GM20431 (cell line): Measurements from ENCODE around the gene AQP2.

Experiments
- in situ Hi-C: fragments of 300-500 bp; cut with MseI, MboI; formaldehyde crosslinking; loops from one replicate; pipeline ENCODE4 v1.15.0; 2020; ENCODE audit warnings: low sequenced_read_pairs; ENCODE audit not compliant: unreplicated experiment

AQP2 gene

GRCh38 chr12:49966511-49967041 lies 16.0 kb downstream of the AQP2 start:
- in situ Hi-C loops, result no loop called here

DNA sequence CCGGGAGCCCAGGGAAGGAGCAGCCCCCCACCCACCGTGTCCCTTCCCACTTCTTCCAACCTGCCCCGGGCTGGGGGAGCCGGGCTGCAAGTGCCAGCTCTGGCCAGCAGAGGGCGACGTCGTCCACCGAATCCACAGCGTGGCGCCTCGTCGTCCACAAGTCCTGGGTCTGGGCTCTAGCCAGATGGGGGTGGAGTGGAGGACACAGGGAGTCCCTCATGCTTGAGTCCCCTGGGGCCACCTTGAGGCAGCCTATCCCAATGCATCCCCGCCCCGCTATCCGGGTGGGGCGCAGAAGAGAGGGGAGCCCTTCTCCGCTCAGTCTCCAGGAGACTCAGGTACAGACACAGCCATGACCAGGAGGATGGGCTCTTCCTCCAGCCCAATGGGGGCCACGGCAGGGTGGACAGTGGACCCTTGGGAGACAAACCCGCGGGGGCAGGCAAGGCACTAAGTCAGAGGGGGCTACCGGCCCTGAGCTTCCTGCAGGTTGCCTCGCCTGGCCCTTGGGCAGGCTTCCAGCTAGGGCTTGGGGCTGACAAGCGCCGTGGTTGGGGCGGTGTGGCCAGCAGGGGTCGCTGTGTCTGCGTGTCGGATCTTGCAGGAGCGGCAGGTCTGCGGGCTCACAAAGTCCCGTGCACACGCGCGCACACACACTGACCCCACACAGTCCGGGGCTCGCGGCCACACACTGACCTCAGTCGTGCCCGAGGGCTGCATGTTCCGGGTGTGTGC lies 16.7 kb downstream of the AQP2 start:
- in situ Hi-C loops, result no loop called here

GRCh38 chr12:49967777-49968250 lies 17.3 kb downstream of the AQP2 start:
- in situ Hi-C loops, result no loop called here

DNA sequence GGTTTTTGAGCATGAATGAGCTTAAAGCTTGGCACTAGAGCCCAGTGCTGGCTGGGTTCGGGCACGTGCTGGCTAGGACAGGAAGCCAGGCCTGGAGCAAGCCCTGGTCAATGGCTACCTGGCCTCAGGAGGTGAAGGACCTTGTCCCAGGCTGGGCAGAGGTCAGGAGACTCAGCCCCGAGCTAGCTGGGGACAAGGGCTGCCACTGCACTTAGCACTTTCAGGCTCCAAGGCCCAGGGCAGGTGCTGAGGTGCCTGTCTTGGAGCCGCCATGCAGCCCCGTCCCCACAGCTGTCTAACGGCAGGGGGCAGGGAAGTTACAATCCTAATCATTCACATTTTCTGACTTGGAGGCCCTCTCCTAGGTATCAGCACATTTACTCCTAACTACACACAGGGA lies 17.9 kb downstream of the AQP2 start:
- in situ Hi-C loops, result no loop called here

- in situ Hi-C loops, result no loop called here
These were observed 18.5 kb downstream of the AQP2 start for GRCh38 chr12:49969027-49969426.

GRCh38 chr12:49969651-49970429 lies 19.3 kb downstream of the AQP2 start:
- in situ Hi-C loops, result loop anchor here (10.0 kb wide), 1 partner anchor 85 kb away; the partner anchor contains the start of gene ASIC1

- in situ Hi-C loops, result loop anchor here (10.0 kb wide), 1 partner anchor 84 kb away; the partner anchor contains the start of gene ASIC1
These were observed 20.1 kb downstream of the AQP2 start for GRCh38 chr12:49970658-49971057.

GRCh38 chr12:49971141-49971540 lies 20.6 kb downstream of the AQP2 start:
- in situ Hi-C loops, result loop anchor here (10.0 kb wide), 1 partner anchor 84 kb away; the partner anchor contains the start of gene ASIC1

- in situ Hi-C loops, result loop anchor here (10.0 kb wide), 1 partner anchor 83 kb away; the partner anchor contains the start of gene ASIC1
These were observed 21.6 kb downstream of the AQP2 start for GRCh38 chr12:49972129-49972528.

DNA sequence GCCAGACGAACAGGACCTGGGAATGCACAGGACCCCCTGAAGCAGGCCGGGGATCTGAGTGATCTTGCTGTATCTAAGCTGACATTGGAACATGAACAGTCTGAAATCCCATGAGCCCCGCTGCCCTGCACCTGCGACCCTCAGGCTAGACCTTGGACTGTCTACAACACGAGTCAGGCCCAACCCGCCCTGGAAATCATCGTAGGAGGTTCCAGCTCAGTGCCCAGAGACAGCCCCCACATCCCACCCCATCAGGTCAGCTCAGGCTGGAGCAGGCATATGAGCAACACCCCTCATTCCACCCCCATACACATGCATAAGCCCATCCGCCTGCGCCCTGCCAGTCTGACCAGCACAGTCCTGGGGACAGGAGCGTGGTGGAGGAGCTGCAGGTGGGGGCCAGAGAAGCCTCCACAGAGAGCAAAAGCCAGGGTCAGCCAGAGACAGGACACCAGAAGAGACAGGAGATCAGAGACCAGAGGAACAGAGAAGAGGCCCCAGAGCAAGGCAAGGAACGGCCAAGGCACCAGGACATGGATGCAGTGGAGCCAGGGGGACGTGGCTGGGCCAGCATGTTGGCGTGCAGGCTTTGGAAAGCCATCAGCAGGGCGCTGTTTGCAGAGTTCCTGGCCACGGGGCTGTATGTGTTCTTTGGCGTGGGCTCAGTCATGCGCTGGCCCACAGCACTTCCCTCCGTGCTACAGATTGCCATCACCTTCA lies 22.3 kb downstream of the AQP2 start, which contains the start of gene AQP6:
Gene AQP6, plus strand, starts transcription at position 307 of the 720 bp plus-strand sequence. Its CDS starts 227 bp downstream, at position 534.
- in situ Hi-C loops, result loop anchor here (10.0 kb wide), 1 partner anchor 82 kb away; the partner anchor contains the start of gene ASIC1

- in situ Hi-C loops, result loop anchor here (10.0 kb wide), 1 partner anchor 81 kb away; the partner anchor contains the start of gene ASIC1
These were observed 22.9 kb downstream of the AQP2 start for GRCh38 chr12:49973361-49973830.

DNA sequence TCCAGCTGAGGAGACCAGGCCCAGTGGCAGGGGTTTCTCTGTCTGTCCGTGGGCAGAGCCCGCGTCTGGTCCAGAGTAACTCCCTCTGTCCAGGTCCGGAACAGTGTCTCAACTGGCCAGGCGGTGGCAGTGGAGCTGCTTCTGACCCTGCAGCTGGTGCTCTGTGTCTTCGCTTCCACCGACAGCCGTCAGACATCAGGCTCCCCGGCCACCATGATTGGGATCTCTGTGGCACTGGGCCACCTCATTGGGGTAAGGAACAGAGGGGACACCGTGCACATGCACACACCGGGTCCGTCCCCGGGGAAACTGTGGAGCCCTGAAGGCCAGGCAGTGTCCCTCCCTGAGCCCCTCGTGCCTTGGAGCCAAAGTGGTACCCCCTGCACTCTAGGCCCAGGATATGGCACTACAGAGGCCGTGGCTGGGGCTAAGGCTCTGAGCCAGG lies 23.7 kb downstream of the AQP2 start:
- in situ Hi-C loops, result loop anchor here (10.0 kb wide), 1 partner anchor 81 kb away; the partner anchor contains the start of gene ASIC1

- in situ Hi-C loops, result loop anchor here (10.0 kb wide), 1 partner anchor 80 kb away; the partner anchor contains the start of gene ASIC1
These were observed 24.3 kb downstream of the AQP2 start for GRCh38 chr12:49974677-49975317.

- in situ Hi-C loops, result loop anchor here (10.0 kb wide), 1 partner anchor 79 kb away; the partner anchor contains the start of gene ASIC1
These were observed 24.8 kb downstream of the AQP2 start for GRCh38 chr12:49975318-49975761.

GRCh38 chr12:49976557-49976956 lies 26.0 kb downstream of the AQP2 start:
- in situ Hi-C loops, result loop anchor here (10.0 kb wide), 1 partner anchor 78 kb away; the partner anchor contains the start of gene ASIC1

DNA sequence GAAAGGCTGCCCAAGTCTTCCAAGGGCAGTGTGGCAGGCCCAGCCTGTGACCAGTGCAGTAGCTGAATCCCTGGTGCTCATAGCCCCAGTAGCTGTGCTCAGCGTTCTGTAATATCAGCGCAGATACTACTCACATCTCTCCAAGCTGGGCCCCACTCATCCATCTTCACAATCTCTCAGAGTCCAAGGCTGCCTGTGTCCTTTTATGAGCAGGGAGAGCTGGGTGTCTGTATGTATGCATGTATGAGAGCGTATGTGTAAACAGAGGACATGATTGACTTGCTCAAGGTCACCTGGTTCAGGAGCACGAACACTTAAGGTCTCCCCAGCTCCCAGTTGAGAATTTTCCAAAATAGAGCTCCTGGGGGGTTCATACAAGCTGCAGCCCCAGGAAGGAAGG lies 27.6 kb downstream of the AQP2 start:
- in situ Hi-C loops, result loop anchor here (10.0 kb wide), 1 partner anchor 77 kb away; the partner anchor contains the start of gene ASIC1

DNA sequence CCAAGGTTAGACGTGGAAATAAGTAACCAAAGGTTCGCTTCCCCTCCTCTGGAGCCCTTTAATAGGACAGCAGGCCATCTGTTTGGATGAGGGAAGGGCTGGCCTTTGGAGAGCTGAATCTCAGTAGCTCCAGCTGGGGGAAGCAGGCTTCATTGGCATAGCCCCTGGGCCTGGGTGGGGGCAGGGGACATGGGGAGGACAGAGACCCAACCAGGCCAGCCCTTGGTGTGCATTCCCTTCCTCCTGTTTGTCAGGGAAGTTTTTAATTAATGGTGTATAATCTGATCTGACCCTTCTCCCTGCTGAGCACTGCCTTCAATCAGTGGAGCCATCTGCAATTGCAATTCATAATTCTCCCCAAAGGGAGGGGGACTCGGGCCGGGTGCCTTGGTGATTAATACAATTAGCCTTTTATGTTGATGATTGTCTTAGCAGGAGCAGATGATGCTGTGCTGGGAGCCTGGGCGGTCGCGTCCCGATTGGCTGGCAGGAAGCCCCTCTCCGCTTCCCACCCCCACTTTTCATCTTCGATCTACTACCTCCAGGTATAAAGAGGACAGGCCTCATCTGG lies 28.6 kb downstream of the AQP2 start:
- in situ Hi-C loops, result loop anchor here (10.0 kb wide), 1 partner anchor 76 kb away; the partner anchor contains the start of gene ASIC1

DNA sequence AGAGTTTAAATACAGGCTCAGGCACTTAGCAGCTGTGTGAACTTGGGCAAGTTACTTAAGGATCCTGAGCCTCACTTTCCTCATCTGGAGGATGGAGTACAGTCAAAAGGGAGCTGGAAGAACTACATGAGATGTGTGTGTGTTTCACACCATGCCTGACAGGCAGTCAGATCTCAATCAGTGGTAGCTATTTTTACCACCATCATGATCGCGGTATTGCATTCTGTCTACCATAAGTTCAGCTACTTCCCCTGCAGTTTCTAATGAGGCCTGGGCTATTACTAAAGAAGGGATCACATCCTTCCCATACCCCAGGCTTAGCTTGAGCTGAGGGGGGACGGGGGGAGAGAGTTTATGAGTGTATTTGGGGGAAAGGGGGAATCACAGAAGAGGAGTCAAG lies 29.3 kb downstream of the AQP2 start:
- in situ Hi-C loops, result loop anchor here (10.0 kb wide), 1 partner anchor 75 kb away; the partner anchor contains the start of gene ASIC1
